ENCODE data around the gene STKLD1. TPM values are rescaled to one million over a fixed set of nuclear protein-coding genes. Genes with fewer than 3 reads are reported as not detected.

STKLD1 gene
- total and polyA plus RNA-seq, 8 donors, result 0.82 to 6.1 (median 3.4) TPM

GRCh38 chr9:133362359-133363044, 13.7 kb upstream of the STKLD1 start:
- peak in 1 of 4 donors; percentile 51 for DNase-seq
- H3K36me3 ChIP-seq, result peaks cover 0 to 83% of the 10 kb centered on the region in 2 donors
- no peaks in the 10 kb centered on the region for H3K27me3 ChIP-seq
- no peak for ATAC-seq
- intact Hi-C loops (cut with DNase I), result no loop called here
- peaks cover under 1 to 20% of the 10 kb centered on the region in 2 donors for H3K4me1 ChIP-seq
- no peak overlapping the region for H3K4me3 ChIP-seq
- no peak for TF ChIP-seq CTCF (IDR thresholded peaks at IDR 0.05)
- no peak overlapping the region for H3K27ac ChIP-seq
- no peaks in the 10 kb centered on the region for H3K9me3 ChIP-seq

GRCh38 chr9:133366435-133366834, 9.7 kb upstream of the STKLD1 start:
- intact Hi-C loops (cut with DNase I), result no loop called here
- Histone ChIP-seq H3K4me1 (peaks cover 25 to 46% of the 10 kb centered on the region in 2 donors), H3K36me3 (peaks cover 0 to 90% of the 10 kb centered on the region in 2 donors), H3K4me3 (no peak overlapping the region), H3K27me3 (no peaks in the 10 kb centered on the region), H3K9me3 (no peaks in the 10 kb centered on the region), H3K27ac (no peak overlapping the region)
- DNase-seq (peak in 1 of 4 donors; percentile 52), ATAC-seq (no peak)
- no peak for TF ChIP-seq CTCF (IDR thresholded peaks at IDR 0.05)

GRCh38 chr9:133367221-133367620, 8.9 kb upstream of the STKLD1 start:
- intact Hi-C loops (cut with DNase I), result no loop called here
- ATAC-seq (no peak), DNase-seq (peak in 1 of 4 donors; percentile 60)
- Histone ChIP-seq H3K4me3 (no peak overlapping the region), H3K9me3 (no peaks in the 10 kb centered on the region), H3K27me3 (no peaks in the 10 kb centered on the region), H3K4me1 (peaks cover 32 to 54% of the 10 kb centered on the region in 2 donors), H3K36me3 (peaks cover 0 to 83% of the 10 kb centered on the region in 2 donors), H3K27ac (no peak overlapping the region)
- TF ChIP-seq CTCF (IDR thresholded peaks at IDR 0.05), result no peak

- Histone ChIP-seq H3K27ac (no peak overlapping the region), H3K4me1 (peaks cover 34 to 59% of the 10 kb centered on the region in 2 donors), H3K27me3 (no peaks in the 10 kb centered on the region), H3K4me3 (no peak overlapping the region), H3K36me3 (peaks cover 0 to 83% of the 10 kb centered on the region in 2 donors), H3K9me3 (no peaks in the 10 kb centered on the region)
- intact Hi-C loops (cut with DNase I), result no loop called here
- no peak for TF ChIP-seq CTCF (IDR thresholded peaks at IDR 0.05)
- ATAC-seq (no peak), DNase-seq (peak in 1 of 4 donors; percentile 31)
Observed at GRCh38 chr9:133367778-133368177, 8.4 kb upstream of the STKLD1 start.

- DNase-seq (peak in 1 of 4 donors; percentile 48), ATAC-seq (no peak)
- H3K4me1 ChIP-seq, result peaks cover 34 to 65% of the 10 kb centered on the region in 2 donors
- TF ChIP-seq CTCF (IDR thresholded peaks at IDR 0.05), result no peak
- H3K27ac ChIP-seq, result no peak overlapping the region
- H3K27me3 ChIP-seq, result no peaks in the 10 kb centered on the region
- intact Hi-C loops (cut with DNase I), result no loop called here
- no peak overlapping the region for H3K4me3 ChIP-seq
- peaks cover 0 to 83% of the 10 kb centered on the region in 2 donors for H3K36me3 ChIP-seq
- no peaks in the 10 kb centered on the region for H3K9me3 ChIP-seq
Observed at GRCh38 chr9:133368249-133368881, 7.8 kb upstream of the STKLD1 start.
